Astrocyte of the hippocampus (primary cell): ENCODE results near the gene SLC23A2.
"Not testable (repeated sequence)": the region's sequence is repeated elsewhere in the genome, so short reads cannot be mapped to it uniquely, and the experiment has no call there.

Experiments
- DNase-seq: peaks from one replicate; pipeline ENCODE4 v3.0.0; 2011; ENCODE audit warnings: low read depth, low spot score

SLC23A2 gene

DNA sequence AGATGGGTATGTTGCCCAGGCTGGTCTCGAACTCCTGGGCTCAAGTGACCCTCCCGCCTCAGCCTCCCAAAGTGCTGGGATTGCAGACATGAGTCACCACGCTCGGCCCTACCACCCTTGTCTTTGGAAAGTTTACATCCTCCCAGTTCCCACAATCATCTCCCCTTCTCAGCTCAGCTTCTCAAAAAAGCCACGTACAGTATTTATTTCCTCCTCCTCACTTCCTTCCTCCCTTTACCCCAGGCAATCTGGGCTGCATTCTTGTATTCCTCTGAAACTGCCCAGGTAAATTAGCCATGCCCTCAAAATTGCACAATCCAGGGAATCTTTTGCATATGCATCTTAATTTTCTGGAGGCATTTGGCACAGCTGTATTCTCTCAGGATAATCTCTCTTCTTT lies 7.4 kb upstream of the SLC23A2 start:
- DNase-seq: no peak

- DNase-seq: no peak
Observed at GRCh38 chr20:5005326-5005725, 4.0 kb upstream of the SLC23A2 start.

DNA sequence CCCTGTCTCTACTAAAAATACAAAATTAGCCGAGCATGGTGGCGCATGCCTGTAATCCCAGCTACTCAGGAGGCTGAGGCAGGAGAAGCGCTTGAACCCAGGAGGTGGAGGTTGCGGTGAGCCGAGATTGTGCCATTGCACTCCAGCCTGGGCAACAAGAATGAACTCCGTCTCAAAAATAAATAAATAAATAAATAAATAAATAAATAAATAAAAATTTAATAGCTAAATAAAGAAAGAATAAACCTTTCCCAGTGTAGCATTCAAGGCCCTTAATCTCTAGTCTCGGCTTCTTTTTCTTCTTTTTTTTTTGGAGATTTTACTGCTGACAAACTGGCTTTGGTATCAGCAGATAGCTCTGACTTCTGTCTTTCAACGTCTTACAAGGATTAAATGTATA lies 3.5 kb upstream of the SLC23A2 start:
- not testable (repeated sequence) for DNase-seq

DNA sequence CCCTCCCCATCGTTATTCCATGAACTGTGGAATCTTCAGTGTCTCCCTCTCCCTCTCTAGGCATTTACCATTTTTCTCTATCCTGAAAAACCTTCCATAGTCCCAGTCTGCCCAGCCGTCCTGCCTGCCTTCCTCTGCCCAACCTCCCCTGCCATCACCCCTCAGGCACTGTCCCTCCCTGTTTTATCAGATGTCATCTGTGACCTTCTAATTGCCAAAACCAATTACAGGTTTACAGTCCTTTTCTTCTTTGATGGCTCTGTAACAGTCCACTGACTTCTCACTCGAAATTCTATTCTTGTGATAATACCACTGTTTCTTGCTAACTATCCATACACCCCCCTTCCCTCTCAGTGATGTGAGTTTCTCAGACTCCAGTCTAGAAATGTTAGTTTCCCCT lies 2.3 kb upstream of the SLC23A2 start:
- DNase-seq: no peak

DNA sequence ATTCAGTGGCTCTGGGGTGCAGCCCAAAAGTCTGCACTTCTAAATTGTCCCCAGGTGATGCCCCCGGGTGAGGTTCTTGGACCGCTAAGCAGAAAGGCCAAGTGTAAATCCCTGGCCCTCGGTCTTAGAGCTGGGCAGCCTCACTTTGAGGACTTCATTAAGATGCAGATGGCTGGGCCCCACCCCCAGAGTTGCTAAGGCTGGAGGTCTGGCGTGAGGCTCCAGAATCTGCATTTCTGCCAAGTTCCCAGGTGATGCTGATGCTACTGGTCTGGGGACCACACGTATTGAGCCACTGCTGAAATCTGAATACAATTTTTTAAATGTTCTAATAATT lies 735 bp upstream of the SLC23A2 start:
- DNase-seq: no peak

GRCh38 chr20:5000263-5001173 lies 792 bp downstream of the SLC23A2 start:
- DNase-seq: peak; percentile 28

DNA sequence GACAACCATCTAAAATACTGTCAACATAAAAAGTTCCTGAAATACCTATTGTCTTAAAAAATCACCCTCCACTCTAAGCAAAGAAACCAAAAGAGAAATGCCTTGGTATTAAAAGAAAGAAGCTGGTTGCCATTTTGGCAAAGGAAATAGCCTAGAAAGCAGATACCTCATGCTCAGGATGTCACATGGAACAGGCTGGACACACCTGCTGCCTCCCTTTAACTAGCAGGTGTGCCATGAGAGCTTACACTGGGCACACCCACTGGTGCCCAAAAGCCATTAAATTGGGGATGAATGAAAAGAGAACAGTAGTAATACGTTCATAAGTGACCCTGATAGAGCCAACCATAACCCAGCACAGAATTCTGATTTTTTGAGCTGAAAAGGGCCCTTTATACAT lies 1.5 kb downstream of the SLC23A2 start:
- no peak for DNase-seq

DNA sequence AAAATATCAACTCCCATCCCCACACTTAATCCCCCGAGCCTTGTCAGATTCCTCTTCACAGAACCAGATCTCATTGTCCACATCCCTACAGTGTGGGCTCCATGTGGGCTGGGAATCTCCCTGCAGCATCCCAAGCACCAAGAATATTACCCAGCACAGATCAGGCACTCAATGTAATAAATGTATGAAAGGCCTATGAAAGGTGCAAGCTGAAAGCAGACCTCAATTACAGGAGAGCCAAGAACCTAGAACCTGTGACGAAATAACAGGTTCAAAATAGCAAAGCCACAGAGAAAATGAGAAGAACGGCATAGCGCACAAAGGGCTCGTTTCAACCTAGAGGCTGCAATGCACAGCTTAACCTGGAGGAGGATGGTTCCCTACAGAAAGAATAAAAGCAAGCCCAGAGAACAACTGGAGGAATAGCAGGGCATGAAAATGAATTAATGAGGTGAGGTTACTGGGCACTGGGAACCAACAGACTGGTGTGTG lies 3.1 kb downstream of the SLC23A2 start:
- no peak for DNase-seq

- no peak for DNase-seq
Observed at GRCh38 chr20:4997222-4997621, 4.1 kb downstream of the SLC23A2 start.

GRCh38 chr20:4989570-4989969 lies 11.7 kb downstream of the SLC23A2 start:
- DNase-seq: no peak

DNA sequence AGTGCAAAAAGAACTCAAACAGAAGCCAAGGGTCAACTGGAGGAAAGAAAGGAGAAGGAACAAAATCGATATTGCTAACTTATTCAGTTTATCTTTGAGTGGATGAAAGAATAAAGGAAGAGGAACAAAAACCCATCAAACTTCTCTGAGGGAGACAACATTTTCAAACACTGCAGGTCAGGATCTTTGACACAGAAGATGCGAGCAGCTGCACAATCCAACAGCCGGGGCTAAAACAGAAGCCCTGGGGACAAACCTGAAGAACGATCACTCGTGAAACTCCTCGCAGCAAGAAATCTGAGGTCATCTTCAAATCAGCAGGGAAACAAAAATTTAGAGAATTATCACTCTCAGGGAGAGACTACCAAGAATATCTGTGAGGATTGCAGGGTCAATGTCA lies 14.2 kb downstream of the SLC23A2 start:
- DNase-seq: no peak

DNA sequence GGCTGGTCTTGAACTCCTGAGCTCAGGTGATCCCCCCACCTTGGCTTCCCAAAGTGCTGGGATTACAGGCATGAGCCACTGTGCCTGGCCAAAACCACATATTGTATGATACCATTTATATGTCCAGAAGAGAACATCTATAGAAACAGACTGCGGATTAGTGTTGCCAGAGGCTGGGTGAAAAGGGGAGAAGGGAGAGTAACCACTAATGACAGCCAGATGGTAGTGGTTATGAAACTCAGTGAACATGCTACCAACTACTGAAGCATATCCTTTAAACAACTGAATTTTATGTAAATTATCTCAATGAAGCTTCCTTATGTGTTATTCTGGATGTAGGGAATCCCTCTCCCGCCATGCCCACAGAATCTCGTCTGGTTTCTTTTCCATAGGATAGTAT lies 15.7 kb downstream of the SLC23A2 start:
- DNase-seq: no peak

DNA sequence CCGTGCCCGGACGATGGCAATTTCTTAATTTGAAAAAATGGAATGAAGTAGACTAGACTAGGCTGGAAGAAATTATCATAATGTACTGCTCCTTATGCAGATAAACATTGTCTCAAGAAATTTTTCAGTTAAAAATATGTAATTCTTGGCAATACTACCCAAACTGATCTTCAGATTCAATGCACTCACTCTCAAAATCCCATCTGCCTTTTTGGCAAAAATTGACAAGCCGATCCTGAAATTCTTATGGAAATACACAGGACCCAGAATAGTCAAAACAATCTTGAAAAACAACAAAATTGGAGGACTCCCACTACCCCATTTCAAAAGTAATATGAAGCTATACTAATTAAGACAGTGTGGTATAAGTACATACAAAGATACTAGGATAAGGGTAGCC lies 19.0 kb downstream of the SLC23A2 start:
- no peak for DNase-seq

- DNase-seq: no peak
Observed at GRCh38 chr20:4979841-4980410, 21.4 kb downstream of the SLC23A2 start.

GRCh38 chr20:4978050-4978918 lies 23.0 kb downstream of the SLC23A2 start:
- DNase-seq: peak; percentile 48

- DNase-seq: not testable (repeated sequence)
Observed at GRCh38 chr20:4976014-4976413, 25.3 kb downstream of the SLC23A2 start.

DNA sequence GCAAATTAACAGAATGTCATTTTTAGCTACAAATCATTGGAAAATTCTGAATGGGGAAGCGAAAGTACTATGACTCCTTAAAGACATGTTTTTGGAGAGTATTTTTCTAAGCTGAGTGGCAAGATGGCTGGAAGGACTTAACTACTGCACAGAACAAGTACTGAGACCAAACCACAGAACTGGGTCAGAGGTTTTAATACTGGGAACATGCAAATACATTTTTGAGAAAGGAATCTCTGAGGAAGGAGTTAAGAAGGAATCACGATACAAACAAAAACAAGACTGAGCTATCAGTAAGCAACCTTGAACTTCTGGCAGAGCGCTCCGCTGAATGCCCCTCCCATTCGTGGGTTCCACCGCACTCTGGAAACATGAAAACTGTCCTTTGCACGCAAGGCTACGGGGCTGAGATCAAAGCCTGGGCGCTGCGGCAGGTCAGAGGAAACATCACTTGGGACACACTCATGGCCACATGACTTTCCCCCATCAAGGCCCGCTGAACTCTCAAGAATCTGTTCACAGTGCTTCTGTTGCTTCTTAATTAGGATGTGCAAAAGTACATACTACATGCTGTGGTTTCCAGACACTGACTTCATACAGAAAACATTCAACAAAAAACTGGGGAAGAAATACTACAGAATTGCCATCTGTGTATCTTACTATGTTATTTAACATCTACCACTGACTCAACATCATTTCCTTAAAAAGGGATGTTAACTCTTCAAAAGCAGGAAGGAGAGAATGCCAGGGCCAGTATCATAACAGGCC lies 27.8 kb downstream of the SLC23A2 start:
- peak; percentile 72 for DNase-seq

GRCh38 chr20:4972506-4973251 lies 28.6 kb downstream of the SLC23A2 start:
- DNase-seq: no peak

- no peak for DNase-seq
Observed at GRCh38 chr20:4971064-4971463, 30.2 kb downstream of the SLC23A2 start.

GRCh38 chr20:4967752-4968477 lies 33.4 kb downstream of the SLC23A2 start:
- no peak for DNase-seq
